Astrocyte (in vitro differentiated cells and primary cell): Measurements from ENCODE around the gene BCL2A1.

ENCODE experiments used
- EZH2 ChIP-seq: IDR thresholded peaks from 2 replicates; pipeline ENCODE4 v1.6.1; 2012; ENCODE audit warnings: mild to moderate bottlenecking, low read length, inconsistent platforms; ENCODE audit not compliant: insufficient read depth
- TF ChIP-seq, protein P1 (sequence below): IDR thresholded peaks from 2 replicates; pipeline ENCODE4 v1.5.1; 2011; ENCODE audit warnings: low read depth, mild to moderate bottlenecking, inconsistent platforms, low read length, moderate library complexity; ENCODE audit not compliant: insufficient read depth

DNA sequence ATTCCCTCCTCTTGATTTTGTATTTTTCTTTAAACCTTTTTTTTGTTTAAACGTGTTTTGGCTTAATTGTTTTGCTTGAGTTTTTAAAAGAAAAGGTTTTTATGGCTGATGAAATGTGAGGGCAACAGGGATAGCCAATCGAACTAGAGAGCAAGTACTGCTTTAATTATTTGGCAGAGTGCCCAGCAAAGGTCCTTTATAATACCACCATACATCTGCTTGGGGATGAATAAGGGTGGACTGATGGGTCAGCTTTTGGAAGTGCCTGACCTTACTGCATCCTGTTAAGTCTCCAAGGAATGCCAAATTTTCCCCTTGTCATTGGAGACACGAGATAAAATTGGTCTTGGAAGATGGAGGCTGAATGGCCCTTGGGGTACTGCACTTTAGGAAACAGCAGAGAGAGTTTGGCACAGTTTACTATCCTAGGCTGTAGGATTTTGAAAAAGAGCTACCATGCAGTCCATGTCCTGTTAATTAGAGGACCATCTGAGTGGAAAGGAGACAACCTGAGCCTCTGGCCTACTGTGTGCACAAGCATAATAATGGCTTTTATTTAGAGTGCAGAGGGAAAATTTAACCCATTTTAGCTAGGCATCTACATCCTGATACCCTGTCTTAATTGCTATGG lies 54.4 kb downstream of the BCL2A1 start:
- TF ChIP-seq, protein P1, sequence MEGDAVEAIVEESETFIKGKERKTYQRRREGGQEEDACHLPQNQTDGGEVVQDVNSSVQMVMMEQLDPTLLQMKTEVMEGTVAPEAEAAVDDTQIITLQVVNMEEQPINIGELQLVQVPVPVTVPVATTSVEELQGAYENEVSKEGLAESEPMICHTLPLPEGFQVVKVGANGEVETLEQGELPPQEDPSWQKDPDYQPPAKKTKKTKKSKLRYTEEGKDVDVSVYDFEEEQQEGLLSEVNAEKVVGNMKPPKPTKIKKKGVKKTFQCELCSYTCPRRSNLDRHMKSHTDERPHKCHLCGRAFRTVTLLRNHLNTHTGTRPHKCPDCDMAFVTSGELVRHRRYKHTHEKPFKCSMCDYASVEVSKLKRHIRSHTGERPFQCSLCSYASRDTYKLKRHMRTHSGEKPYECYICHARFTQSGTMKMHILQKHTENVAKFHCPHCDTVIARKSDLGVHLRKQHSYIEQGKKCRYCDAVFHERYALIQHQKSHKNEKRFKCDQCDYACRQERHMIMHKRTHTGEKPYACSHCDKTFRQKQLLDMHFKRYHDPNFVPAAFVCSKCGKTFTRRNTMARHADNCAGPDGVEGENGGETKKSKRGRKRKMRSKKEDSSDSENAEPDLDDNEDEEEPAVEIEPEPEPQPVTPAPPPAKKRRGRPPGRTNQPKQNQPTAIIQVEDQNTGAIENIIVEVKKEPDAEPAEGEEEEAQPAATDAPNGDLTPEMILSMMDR: no peak
- no peak for TF ChIP-seq EZH2
